Inflammatory macrophage (primary cell): ENCODE measurements around the gene USP1.

ENCODE experiments used
- DNase-seq, 2 donors: peaks; one replicate each; pipeline ENCODE4 v3.0.0-alpha.2; 2020 to 2022

The USP1 gene

GRCh38 chr1:62493656-62494055, 56.8 kb downstream of the USP1 start:
- DNase-seq, result no peak

- no peak for DNase-seq
Observed at GRCh38 chr1:62494137-62494536, 57.3 kb downstream of the USP1 start.

- no peak for DNase-seq
Observed at GRCh38 chr1:62500210-62500609, 63.4 kb downstream of the USP1 start.
